H1 (cell line): ENCODE measurements around the gene DCUN1D4.

Source experiments
- CEBPB ChIP-seq: IDR thresholded peaks from 2 replicates; pipeline ENCODE4 v1.6.1; 2012; ENCODE audit warnings: low read depth, low read length
- CREB1 ChIP-seq: IDR thresholded peaks from 2 replicates; pipeline ENCODE4 v1.6.1; 2012; ENCODE audit warnings: inconsistent platforms
- EGR1 ChIP-seq: IDR thresholded peaks from 2 replicates; pipeline ENCODE4 v1.6.1; 2011; ENCODE audit warnings: low read depth, low read length, borderline replicate concordance
- EP300 ChIP-seq, 2 experiments: IDR thresholded peaks; 1 replicate in 1 of 2; 2 replicates in 1 of 2; pipeline ENCODE4 v1.6.1; 2011 to 2012; ENCODE audit warnings: low read depth in 2 of 2, low read length in 2 of 2, mild to moderate bottlenecking in 2 of 2, borderline replicate concordance in 1 of 2, inconsistent platforms in 1 of 2, moderate library complexity in 1 of 2
- JUN ChIP-seq: IDR thresholded peaks from 2 replicates; pipeline ENCODE4 v1.6.1; 2011; ENCODE audit warnings: low read depth, mild to moderate bottlenecking, improper control_type of control experiment, low read length
- NRF1 ChIP-seq: IDR thresholded peaks from 2 replicates; pipeline ENCODE4 v1.6.1; 2011; ENCODE audit warnings: mild to moderate bottlenecking, low read depth, low read length, improper control_type of control experiment
- POLR2AphosphoS5 ChIP-seq: IDR thresholded peaks from 2 replicates; pipeline ENCODE4 v1.6.1; 2011; ENCODE audit warnings: low read depth, low read length
- RFX5 ChIP-seq: IDR thresholded peaks from 2 replicates; pipeline ENCODE4 v1.6.1; 2011; ENCODE audit warnings: low read depth, low read length, improper control_type of control experiment, borderline replicate concordance
- SRF ChIP-seq: IDR thresholded peaks from 2 replicates; pipeline ENCODE4 v1.6.1; 2011; ENCODE audit warnings: mild to moderate bottlenecking, low read depth, low read length, moderate library complexity
- ZNF274 ChIP-seq: IDR thresholded peaks from 2 replicates; pipeline ENCODE4 v1.7.0; 2012; ENCODE audit warnings: low read length, borderline replicate concordance; ENCODE audit errors: extremely low read depth
- TF ChIP-seq, protein P1 (sequence below), 3 experiments: IDR thresholded peaks; 1 replicate in 2 of 3; 2 replicates in 1 of 3; pipeline versions ENCODE4 v1.5.1 to v1.6.1; 2011; ENCODE audit warnings: low read length in 3 of 3, mild to moderate bottlenecking in 3 of 3, inconsistent platforms in 2 of 3, low read depth in 1 of 3, moderate library complexity in 1 of 3; ENCODE audit not compliant: insufficient read depth in 1 of 3; ENCODE audit errors: control extremely low read depth in 1 of 3
- TF ChIP-seq, protein P2 (sequence below): IDR thresholded peaks from 2 replicates; pipeline ENCODE4 v1.6.1; 2012; ENCODE audit warnings: inconsistent platforms

DNA sequence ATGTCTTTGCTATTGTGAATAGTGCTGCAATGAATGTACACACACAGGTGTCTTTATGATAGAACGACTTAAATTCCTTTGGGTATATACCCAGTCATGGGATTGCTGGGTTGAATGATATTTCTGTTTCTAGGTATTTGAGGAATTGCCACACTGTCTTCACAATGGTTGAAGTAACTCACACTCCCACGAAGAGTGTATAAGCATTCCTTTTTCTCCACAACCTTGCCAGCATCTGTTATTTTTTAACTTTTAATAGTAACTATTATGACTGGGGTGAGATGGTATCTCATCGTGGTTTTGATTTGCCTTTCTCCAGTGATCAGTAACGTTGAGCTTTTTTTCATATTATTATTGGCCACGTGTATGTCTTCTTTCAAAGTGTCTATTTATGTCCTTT is 17.6 kb upstream of the DCUN1D4 start:
- no peak for TF ChIP-seq JUN
- TF ChIP-seq, protein P1, sequence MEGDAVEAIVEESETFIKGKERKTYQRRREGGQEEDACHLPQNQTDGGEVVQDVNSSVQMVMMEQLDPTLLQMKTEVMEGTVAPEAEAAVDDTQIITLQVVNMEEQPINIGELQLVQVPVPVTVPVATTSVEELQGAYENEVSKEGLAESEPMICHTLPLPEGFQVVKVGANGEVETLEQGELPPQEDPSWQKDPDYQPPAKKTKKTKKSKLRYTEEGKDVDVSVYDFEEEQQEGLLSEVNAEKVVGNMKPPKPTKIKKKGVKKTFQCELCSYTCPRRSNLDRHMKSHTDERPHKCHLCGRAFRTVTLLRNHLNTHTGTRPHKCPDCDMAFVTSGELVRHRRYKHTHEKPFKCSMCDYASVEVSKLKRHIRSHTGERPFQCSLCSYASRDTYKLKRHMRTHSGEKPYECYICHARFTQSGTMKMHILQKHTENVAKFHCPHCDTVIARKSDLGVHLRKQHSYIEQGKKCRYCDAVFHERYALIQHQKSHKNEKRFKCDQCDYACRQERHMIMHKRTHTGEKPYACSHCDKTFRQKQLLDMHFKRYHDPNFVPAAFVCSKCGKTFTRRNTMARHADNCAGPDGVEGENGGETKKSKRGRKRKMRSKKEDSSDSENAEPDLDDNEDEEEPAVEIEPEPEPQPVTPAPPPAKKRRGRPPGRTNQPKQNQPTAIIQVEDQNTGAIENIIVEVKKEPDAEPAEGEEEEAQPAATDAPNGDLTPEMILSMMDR (IDR thresholded peaks at IDR 0.05; ENCODE audit: control extremely low read depth in 1 of 3, insufficient read depth in 1 of 3, low read depth in 1 of 3, low read length in 3 of 3) = no peak
- TF ChIP-seq POLR2AphosphoS5 = no peak
- TF ChIP-seq NRF1 = no peak
- TF ChIP-seq EP300 (IDR thresholded peaks at IDR 0.05; ENCODE audit: borderline replicate concordance in 1 of 2, low read depth in 2 of 2, low read length in 2 of 2) = no peak
- TF ChIP-seq SRF = no peak
- TF ChIP-seq, protein P2, sequence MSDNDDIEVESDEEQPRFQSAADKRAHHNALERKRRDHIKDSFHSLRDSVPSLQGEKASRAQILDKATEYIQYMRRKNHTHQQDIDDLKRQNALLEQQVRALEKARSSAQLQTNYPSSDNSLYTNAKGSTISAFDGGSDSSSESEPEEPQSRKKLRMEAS = no peak
- TF ChIP-seq CREB1 = no peak
- no peak for TF ChIP-seq CEBPB
- TF ChIP-seq EGR1 = no peak
- no peak for TF ChIP-seq ZNF274
- TF ChIP-seq RFX5 = no peak
